Parathyroid adenoma (tissue), 2 donors: ENCODE data around the gene BRI3.

Source experiments
- H2AFZ ChIP-seq: fragments of 300-600 bp; sonication (generic); one replicate; pipeline ENCODE4 v1.7.0; 2017; ENCODE audit warnings: antibody characterized with exemption, mild to moderate bottlenecking
- H3K27ac ChIP-seq: fragments of 300-600 bp; sonication (generic); one replicate; pipeline ENCODE4 v1.7.0; 2017
- H3K27me3 ChIP-seq: fragments of 300-600 bp; sonication (generic); one replicate; pipeline ENCODE4 v1.7.0; 2017; ENCODE audit warnings: low read length; ENCODE audit not compliant: control insufficient read depth, insufficient read depth
- H3K36me3 ChIP-seq: fragments of 300-600 bp; sonication (generic); one replicate; pipeline ENCODE4 v1.7.0; 2017; ENCODE audit warnings: low read length; ENCODE audit not compliant: control insufficient read depth, insufficient read depth
- H3K4me1 ChIP-seq: fragments of 300-600 bp; sonication (generic); one replicate; pipeline ENCODE4 v1.7.0; 2017; ENCODE audit warnings: control low read depth
- H3K4me2 ChIP-seq: fragments of 300-600 bp; sonication (generic); one replicate; pipeline ENCODE4 v1.7.0; 2017; ENCODE audit warnings: low read length
- H3K4me3 ChIP-seq: fragments of 300-600 bp; sonication (generic); one replicate; pipeline ENCODE4 v1.7.0; 2017; ENCODE audit warnings: low read depth, low read length
- H3K79me2 ChIP-seq: fragments of 300-600 bp; sonication (generic); one replicate; pipeline ENCODE4 v1.7.0; 2017; ENCODE audit warnings: control low read depth
- H3K9ac ChIP-seq: fragments of 300-600 bp; sonication (generic); one replicate; pipeline ENCODE4 v1.7.0; 2017; ENCODE audit warnings: mild to moderate bottlenecking
- H3K9me3 ChIP-seq: fragments of 300-600 bp; sonication (generic); one replicate; pipeline ENCODE4 v1.7.0; 2017; ENCODE audit warnings: low read length; ENCODE audit not compliant: control insufficient read depth
- TF ChIP-seq, protein P1 (sequence below): fragments of 300-600 bp; sonication (generic); IDR thresholded peaks from one replicate; pipeline ENCODE4 v1.7.0; 2017; ENCODE audit warnings: antibody characterized with exemption, mild to moderate bottlenecking
- donor health status: primary hyperparathyroidism.

Gene BRI3

DNA sequence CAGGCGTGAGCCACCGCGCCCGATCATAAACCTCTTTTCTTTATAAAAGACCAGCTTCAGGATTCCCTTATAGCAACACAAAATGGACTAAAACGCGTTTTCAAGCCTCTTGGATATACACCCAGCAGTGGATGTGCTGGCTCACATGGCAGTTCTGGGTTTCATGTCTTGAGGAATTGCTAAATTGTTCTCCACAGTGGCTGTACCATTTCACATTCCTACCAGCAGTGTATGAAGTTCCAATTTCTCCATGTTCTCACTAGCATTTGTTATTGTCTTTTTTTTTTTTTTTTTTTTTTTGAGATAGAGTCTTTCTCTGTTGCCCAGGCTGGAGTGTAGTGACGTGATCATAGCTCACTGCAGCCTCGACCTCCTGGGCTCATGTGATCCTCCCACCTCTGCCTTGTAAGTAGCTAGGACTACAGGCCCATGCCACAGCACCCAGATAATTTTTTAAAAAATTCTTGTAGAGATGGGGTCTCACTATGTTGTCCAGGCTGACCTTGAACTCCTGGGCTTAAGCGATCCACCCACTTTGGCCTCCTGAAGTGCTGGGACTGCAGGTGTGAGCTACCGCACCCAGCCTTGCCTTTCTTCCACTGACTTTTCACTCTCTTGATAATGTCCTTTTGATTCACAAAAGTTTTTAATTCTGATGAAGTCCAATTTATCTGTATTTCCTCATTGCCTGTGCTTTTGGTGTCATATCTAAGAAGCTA lies 46.9 kb upstream of the BRI3 start:
- Histone ChIP-seq H3K27ac (no peak overlapping the region), H3K4me3 (no peak overlapping the region), H3K9ac (no peak overlapping the region), H3K79me2 (no peaks in the 10 kb centered on the region), H3K27me3 (no peaks in the 10 kb centered on the region), H3K36me3 (no peaks in the 10 kb centered on the region), H3K4me1 (no peaks in the 10 kb centered on the region), H3K9me3 (no peaks in the 10 kb centered on the region), H3K4me2 (no peak overlapping the region), H2AFZ (no peak overlapping the region)
- TF ChIP-seq, protein P1, sequence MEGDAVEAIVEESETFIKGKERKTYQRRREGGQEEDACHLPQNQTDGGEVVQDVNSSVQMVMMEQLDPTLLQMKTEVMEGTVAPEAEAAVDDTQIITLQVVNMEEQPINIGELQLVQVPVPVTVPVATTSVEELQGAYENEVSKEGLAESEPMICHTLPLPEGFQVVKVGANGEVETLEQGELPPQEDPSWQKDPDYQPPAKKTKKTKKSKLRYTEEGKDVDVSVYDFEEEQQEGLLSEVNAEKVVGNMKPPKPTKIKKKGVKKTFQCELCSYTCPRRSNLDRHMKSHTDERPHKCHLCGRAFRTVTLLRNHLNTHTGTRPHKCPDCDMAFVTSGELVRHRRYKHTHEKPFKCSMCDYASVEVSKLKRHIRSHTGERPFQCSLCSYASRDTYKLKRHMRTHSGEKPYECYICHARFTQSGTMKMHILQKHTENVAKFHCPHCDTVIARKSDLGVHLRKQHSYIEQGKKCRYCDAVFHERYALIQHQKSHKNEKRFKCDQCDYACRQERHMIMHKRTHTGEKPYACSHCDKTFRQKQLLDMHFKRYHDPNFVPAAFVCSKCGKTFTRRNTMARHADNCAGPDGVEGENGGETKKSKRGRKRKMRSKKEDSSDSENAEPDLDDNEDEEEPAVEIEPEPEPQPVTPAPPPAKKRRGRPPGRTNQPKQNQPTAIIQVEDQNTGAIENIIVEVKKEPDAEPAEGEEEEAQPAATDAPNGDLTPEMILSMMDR: no peak

DNA sequence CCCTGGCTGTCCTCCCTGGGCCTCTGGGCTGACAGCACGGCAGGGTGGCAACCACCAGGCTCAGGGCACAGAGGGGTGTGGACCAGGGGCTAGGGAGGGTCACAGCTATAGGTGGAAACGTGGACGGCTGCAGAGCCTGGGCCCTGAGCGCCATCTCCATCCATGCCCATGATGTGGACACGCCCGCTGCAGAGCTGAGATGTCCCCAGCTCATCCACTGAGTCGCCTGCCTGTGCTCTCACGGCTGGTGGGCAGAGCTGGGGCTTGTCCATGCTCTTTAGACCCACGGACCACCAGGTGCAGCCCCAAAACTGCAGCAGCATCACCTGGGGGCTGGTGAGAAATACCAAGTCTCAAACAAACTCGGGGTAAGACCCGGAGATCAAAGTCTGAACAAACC lies 45.6 kb upstream of the BRI3 start:
- Histone ChIP-seq H2AFZ (no peak overlapping the region), H3K27ac (no peak overlapping the region), H3K9me3 (no peaks in the 10 kb centered on the region), H3K79me2 (no peaks in the 10 kb centered on the region), H3K4me2 (no peak overlapping the region), H3K27me3 (no peaks in the 10 kb centered on the region), H3K9ac (no peak overlapping the region), H3K4me3 (no peak overlapping the region), H3K4me1 (no peaks in the 10 kb centered on the region), H3K36me3 (no peaks in the 10 kb centered on the region)
- TF ChIP-seq, protein P1: no peak

DNA sequence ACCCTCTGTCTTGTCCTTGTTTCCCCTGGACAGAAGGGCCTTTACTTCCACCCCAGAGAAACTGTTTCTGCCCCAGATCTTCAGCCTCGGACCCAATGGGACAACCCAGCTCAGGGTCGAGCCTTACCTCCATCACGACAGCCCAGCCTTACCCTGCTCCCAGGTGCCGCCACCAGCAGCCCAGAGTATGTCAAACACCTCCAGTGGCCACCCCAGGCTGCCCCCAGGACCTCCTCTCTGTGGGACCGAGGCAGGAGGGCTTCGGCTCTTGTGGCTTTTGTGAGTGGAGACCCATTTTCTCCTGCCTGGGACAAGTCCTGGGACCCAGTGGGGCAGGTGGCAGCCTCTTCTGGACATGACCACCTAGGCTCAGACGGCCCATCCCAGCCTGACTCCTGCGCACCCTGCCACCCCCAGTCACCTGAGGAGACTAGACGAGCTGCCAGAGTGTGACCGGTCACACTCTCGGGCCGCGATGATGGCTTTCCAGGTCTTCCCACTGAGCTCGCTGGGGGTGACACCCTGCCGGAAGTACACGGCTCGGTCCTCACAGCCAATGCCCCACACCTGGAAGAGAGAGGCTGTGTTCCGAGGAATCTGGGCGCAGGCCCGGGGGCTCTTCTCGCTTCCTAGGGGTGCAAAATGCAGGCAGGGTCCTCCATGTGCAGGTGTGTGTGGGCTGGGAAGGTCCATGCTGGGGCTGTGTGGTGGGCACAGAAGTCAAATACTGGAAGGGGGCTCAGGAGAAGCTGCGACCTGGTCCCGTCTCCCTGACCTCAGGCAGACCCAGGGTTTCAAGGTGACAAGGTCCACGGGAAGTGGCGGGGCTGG lies 44.9 kb upstream of the BRI3 start:
- no peaks in the 10 kb centered on the region for H3K79me2 ChIP-seq
- no peaks in the 10 kb centered on the region for H3K27me3 ChIP-seq
- H3K9me3 ChIP-seq: no peaks in the 10 kb centered on the region
- H3K4me3 ChIP-seq: no peak overlapping the region
- TF ChIP-seq, protein P1: no peak
- H3K36me3 ChIP-seq: no peaks in the 10 kb centered on the region
- H3K4me1 ChIP-seq: no peaks in the 10 kb centered on the region
- no peak overlapping the region for H3K9ac ChIP-seq
- no peak overlapping the region for H3K4me2 ChIP-seq
- H2AFZ ChIP-seq: no peak overlapping the region
- no peak overlapping the region for H3K27ac ChIP-seq

DNA sequence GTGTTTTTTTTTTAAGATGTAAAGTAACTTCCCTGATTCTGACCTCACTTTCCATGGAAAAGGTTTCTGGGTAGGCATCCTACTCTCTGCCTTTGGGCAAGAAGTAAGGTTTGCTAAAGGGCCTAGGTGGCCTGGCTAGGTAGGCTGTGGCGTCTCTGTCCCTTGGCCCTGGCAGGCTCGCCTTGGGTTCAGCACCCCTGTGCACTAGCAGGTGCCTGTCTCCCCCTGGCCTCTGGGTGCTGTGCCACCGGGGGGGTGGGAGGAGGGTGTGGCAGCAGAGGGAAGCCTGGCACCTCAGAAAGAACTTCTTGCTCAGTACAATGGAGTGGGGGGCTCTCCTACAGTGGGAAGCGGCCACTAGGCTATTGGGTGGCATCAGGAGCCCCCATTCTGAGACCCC lies 43.4 kb upstream of the BRI3 start:
- TF ChIP-seq, protein P1: no peak
- H3K4me2 ChIP-seq: no peak overlapping the region
- no peak overlapping the region for H3K4me3 ChIP-seq
- H3K27me3 ChIP-seq: no peaks in the 10 kb centered on the region
- H2AFZ ChIP-seq: no peak overlapping the region
- H3K9me3 ChIP-seq: no peaks in the 10 kb centered on the region
- no peak overlapping the region for H3K27ac ChIP-seq
- H3K9ac ChIP-seq: no peak overlapping the region
- H3K4me1 ChIP-seq: no peaks in the 10 kb centered on the region
- H3K79me2 ChIP-seq: no peaks in the 10 kb centered on the region
- H3K36me3 ChIP-seq: no peaks in the 10 kb centered on the region
